ENCODE data around the gene UGGT2. TPM values are rescaled to one million over a fixed set of nuclear protein-coding genes. Genes with fewer than 3 reads are reported as not detected.

Gene UGGT2
- total RNA-seq, 1 experiment from 2014 or later: 34.5 TPM

GRCh38 chr13:95754069-95754468 lies 299.1 kb downstream of the UGGT2 start:
- Histone ChIP-seq H3K4ac (ENCODE audit: low read depth, low read length) (no peak overlapping the region), H4K5ac (ENCODE audit: insufficient read length, low read depth, low read length) (no peak overlapping the region), H2BK20ac (ENCODE audit: low read depth, low read length, poor library complexity, severe bottlenecking) (no peak overlapping the region), H3K18ac (ENCODE audit: insufficient read length, low read depth, low read length) (no peak overlapping the region), H4K20me1 (ENCODE audit: control insufficient read depth, insufficient read depth, insufficient read length) (no peaks in the 10 kb centered on the region), H3K23ac (ENCODE audit: insufficient read length, low read depth, low read length) (no peak overlapping the region), H2BK5ac (ENCODE audit: insufficient read length, low read length) (no peak overlapping the region), H2BK120ac (ENCODE audit: low read depth, low read length, poor library complexity, severe bottlenecking) (no peak overlapping the region), H3K4me1 (ENCODE audit: insufficient read depth, low read length) (no peaks in the 10 kb centered on the region), H4K8ac (replicated peaks; ENCODE audit: insufficient read length, low read depth, low read length) (no peak overlapping the region), H3K27ac (ENCODE audit: insufficient read length, low read depth, low read length) (no peak overlapping the region), H3K23me2 (ENCODE audit: insufficient read length, low read depth, low read length, poor library complexity, severe bottlenecking) (no peaks in the 10 kb centered on the region), H3K4me2 (ENCODE audit: insufficient read depth, insufficient read length, low read length) (no peak overlapping the region), H3T11ph (ENCODE audit: low read length) (no peak overlapping the region), H4K91ac (ENCODE audit: insufficient read length, low read depth, low read length) (no peak overlapping the region), H3K9ac (ENCODE audit: extremely low read depth, insufficient read length, low read length) (no peak overlapping the region), H2AK5ac (ENCODE audit: insufficient read length, low read length) (no peak overlapping the region), H2BK12ac (ENCODE audit: insufficient read length, low read depth, low read length) (no peak overlapping the region), H3K79me2 (ENCODE audit: insufficient read depth, low read length) (no peaks in the 10 kb centered on the region), H3K9me3 (ENCODE audit: control insufficient read depth, low read depth, low read length) (no peaks in the 10 kb centered on the region), H2BK15ac (ENCODE audit: low read depth, low read length) (no peak overlapping the region), H3K56ac (ENCODE audit: insufficient read length, low read depth, low read length) (no peak overlapping the region), H3K14ac (ENCODE audit: insufficient read depth, low read length) (no peak overlapping the region), H2AFZ (ENCODE audit: low read length) (no peak overlapping the region), H3K27me3 (ENCODE audit: insufficient read depth, low read length) (no peaks in the 10 kb centered on the region), H3K79me1 (ENCODE audit: insufficient read depth, low read depth, low read length, poor library complexity, severe bottlenecking) (no peaks in the 10 kb centered on the region)
- no CpG with 5 or more reads among the region's 4 CpGs for WGBS (ENCODE audit: extremely low coverage, insufficient read length, low lambda C conversion rate)
- Mint-ChIP-seq H3K9me3 (no peaks in the 10 kb centered on the region), H3K4me1 (peaks cover 6% of the 10 kb centered on the region in 2 experiments; a peak in 3 of 4 replicates), H3K36me3 (ENCODE audit: insufficient read depth in 1 of 3, low read depth in 3 of 3) (peaks cover 0 to 2% (median 0%) of the 10 kb centered on the region in 3 experiments; a peak in 1 of 7 replicates), H3K4me3 (no peak overlapping the region), H3K27ac (no peak overlapping the region), H3K27me3 (ENCODE audit: low read depth) (no peaks in the 10 kb centered on the region)
- no peak for TF ChIP-seq CTCF (conservative IDR thresholded peaks at IDR 0.05)
- no peak for DNase-seq
